HFFc6 (cell line): ENCODE results near the gene RTN4RL2. TPM values are rescaled to one million over a fixed set of nuclear protein-coding genes. Genes with fewer than 3 reads are reported as not detected.

ENCODE experiments used
- DNase-seq: peaks from one replicate; pipeline ENCODE4 v3.0.0-alpha.2; 2018
- H3K27ac Mint-ChIP-seq: 2 replicates; pipeline ENCODE4 v1.8.0; 2020; ENCODE audit warnings: mild to moderate bottlenecking, mixed read lengths
- H3K27me3 Mint-ChIP-seq: 2 replicates; pipeline ENCODE4 v1.8.0; 2021; ENCODE audit warnings: mild to moderate bottlenecking, moderate library complexity, mixed read lengths; ENCODE audit not compliant: insufficient read depth
- H3K36me3 Mint-ChIP-seq: 2 replicates; pipeline ENCODE4 v1.8.0; 2021; ENCODE audit warnings: low read depth, mixed read lengths
- H3K4me1 Mint-ChIP-seq: 2 replicates; pipeline ENCODE4 v1.8.0; 2020; ENCODE audit warnings: low read depth, mixed read lengths
- H3K4me3 Mint-ChIP-seq: 2 replicates; pipeline ENCODE4 v1.8.0; 2020; ENCODE audit warnings: mild to moderate bottlenecking, moderate library complexity, mixed read lengths
- H3K9me3 Mint-ChIP-seq: 2 replicates; pipeline ENCODE4 v1.8.0; 2020; ENCODE audit warnings: mild to moderate bottlenecking, mixed read lengths
- CTCF ChIP-seq: fragments of 200-600 bp; sonication (generic); IDR thresholded peaks from 2 replicates; pipeline ENCODE4 v1.5.0; 2021; ENCODE audit warnings: antibody characterized with exemption, mild to moderate bottlenecking
- total RNA-seq, 6 experiments: library from RNA; stranded (reverse); fragmentation: NEBNext Ultra II Directional; extraction: Animal tissue kit (Norgen Biotek cat#: 25700); gene quantifications; 2 replicates in 1 of 6; 3 replicates in 5 of 6; pipeline ENCODE4 v1.2.3, GENCODE V29; 2021

RTN4RL2 gene
- total RNA-seq, 6 experiments from 2014 or later = 0.09 to 0.66 (median 0.35) TPM

GRCh38 chr11:57497303-57498247 lies 37.2 kb downstream of the RTN4RL2 start:
- Mint-ChIP-seq H3K4me1 (peaks cover 14% of the 10 kb centered on the region), H3K36me3 (peaks cover 5% of the 10 kb centered on the region), H3K27me3 (no peaks in the 10 kb centered on the region), H3K9me3 (no peaks in the 10 kb centered on the region), H3K4me3 (no peak overlapping the region), H3K27ac (no peak overlapping the region)
- TF ChIP-seq CTCF = no peak
- no peak for DNase-seq

- Mint-ChIP-seq H3K4me1 (peaks cover 14% of the 10 kb centered on the region), H3K27ac (no peak overlapping the region), H3K9me3 (no peaks in the 10 kb centered on the region), H3K4me3 (no peak overlapping the region), H3K36me3 (peaks cover 5% of the 10 kb centered on the region), H3K27me3 (no peaks in the 10 kb centered on the region)
- no peak for DNase-seq
- no peak for TF ChIP-seq CTCF
Observed at GRCh38 chr11:57498540-57498939, 38.2 kb downstream of the RTN4RL2 start.

GRCh38 chr11:57499413-57499982 lies 39.2 kb downstream of the RTN4RL2 start:
- peak; percentile 70 for DNase-seq
- Mint-ChIP-seq H3K4me1 (peaks cover 14% of the 10 kb centered on the region), H3K36me3 (peaks cover 5% of the 10 kb centered on the region), H3K27me3 (no peaks in the 10 kb centered on the region), H3K9me3 (no peaks in the 10 kb centered on the region), H3K27ac (no peak overlapping the region; the same call in 1 of the 2 replicates), H3K4me3 (peak overlapping the region; percentile 70)
- 0 out of 2 replicates have a peak, but pooled peaks have one; percentile 18 for TF ChIP-seq CTCF

- TF ChIP-seq CTCF = no peak
- peaks cover 5% of the 10 kb centered on the region for H3K36me3 Mint-ChIP-seq
- DNase-seq = no peak
- peaks cover 14% of the 10 kb centered on the region for H3K4me1 Mint-ChIP-seq
- peak overlapping the region; percentile 34; the same call in 1 of the 2 replicates for H3K27ac Mint-ChIP-seq
- H3K9me3 Mint-ChIP-seq = no peaks in the 10 kb centered on the region
- H3K27me3 Mint-ChIP-seq = no peaks in the 10 kb centered on the region
- H3K4me3 Mint-ChIP-seq = peak overlapping the region; percentile 70
Observed at GRCh38 chr11:57499983-57500461, 39.7 kb downstream of the RTN4RL2 start.

- no peak for DNase-seq
- Mint-ChIP-seq H3K27ac (peak overlapping the region; percentile 34; the same call in 1 of the 2 replicates), H3K36me3 (peaks cover 5% of the 10 kb centered on the region), H3K4me3 (peak overlapping the region; percentile 70; the same call in 1 of the 2 replicates), H3K27me3 (no peaks in the 10 kb centered on the region), H3K4me1 (peaks cover 14% of the 10 kb centered on the region), H3K9me3 (no peaks in the 10 kb centered on the region)
- no peak for TF ChIP-seq CTCF
Observed at GRCh38 chr11:57500515-57500914, 40.2 kb downstream of the RTN4RL2 start.
